IPS DF 19.7 (cell line): ENCODE measurements around the gene NT5M.
A peak's percentile ranks its signal among the peaks of the same experiment; 100 is the strongest.
"Not testable (repeated sequence)": the region's sequence is repeated elsewhere in the genome, so short reads cannot be mapped to it uniquely, and the experiment has no call there.

ENCODE experiments used
- DNase-seq: peaks from one replicate; pipeline ENCODE4 v3.0.0-alpha.2; 2013; ENCODE audit warnings: low read depth, low spot score

The NT5M gene

GRCh38 chr17:17303010-17303846 lies at the start of gene NT5M:
TSS of gene NT5M (plus strand) at chr17:17303373. CDS start at chr17:17303551, 178 bp downstream.
- DNase-seq = no peak

GRCh38 chr17:17253406-17253805 lies 49.8 kb upstream of the NT5M start:
- no peak for DNase-seq

- no peak for DNase-seq
Measured at GRCh38 chr17:17254036-17254435, 49.1 kb upstream of the NT5M start.

- DNase-seq = not testable (repeated sequence)
Measured at GRCh38 chr17:17255689-17256088, 47.5 kb upstream of the NT5M start.

- DNase-seq = no peak
Measured at GRCh38 chr17:17256316-17256715, 46.9 kb upstream of the NT5M start.

GRCh38 chr17:17258011-17258410 lies 45.2 kb upstream of the NT5M start:
- DNase-seq = no peak

- no peak for DNase-seq
Measured at GRCh38 chr17:17258998-17259397, 44.2 kb upstream of the NT5M start.

GRCh38 chr17:17264430-17264829 lies 38.7 kb upstream of the NT5M start:
- DNase-seq = no peak

GRCh38 chr17:17269926-17270773 lies 33.0 kb upstream of the NT5M start:
- DNase-seq = no peak

GRCh38 chr17:17275971-17276370 lies 27.2 kb upstream of the NT5M start:
- no peak for DNase-seq

- not testable (repeated sequence) for DNase-seq
Measured at GRCh38 chr17:17277431-17277830, 25.7 kb upstream of the NT5M start.

GRCh38 chr17:17279316-17279715 lies 23.9 kb upstream of the NT5M start:
- DNase-seq = no peak

GRCh38 chr17:17280613-17281549 lies 22.3 kb upstream of the NT5M start, which contains the start of gene COPS3:
TSS of gene COPS3 (minus strand) at chr17:17281246. CDS start at chr17:17281186, 60 bp downstream.
- peak; percentile 92 for DNase-seq

GRCh38 chr17:17285951-17286350 lies 17.2 kb upstream of the NT5M start:
- DNase-seq = no peak

- DNase-seq = no peak
Measured at GRCh38 chr17:17289086-17289485, 14.1 kb upstream of the NT5M start.

- DNase-seq = no peak
Measured at GRCh38 chr17:17289701-17290100, 13.5 kb upstream of the NT5M start.

- DNase-seq = no peak
Measured at GRCh38 chr17:17295141-17295540, 8.0 kb upstream of the NT5M start.

GRCh38 chr17:17297217-17297616 lies 6.0 kb upstream of the NT5M start:
- DNase-seq = no peak

GRCh38 chr17:17298108-17298507 lies 5.1 kb upstream of the NT5M start:
- no peak for DNase-seq

GRCh38 chr17:17300624-17301568 lies 2.3 kb upstream of the NT5M start:
- peak; percentile 92 for DNase-seq
